HEK293 (cell line): ENCODE data around the gene SH3GL1.

Experiments used
- ZBTB21 ChIP-seq: fragments of 450-650 bp; formaldehyde crosslinking; IDR thresholded peaks from 2 replicates; pipeline ENCODE4 v1.5.1; 2017; ENCODE audit warnings: missing biosample characterization, missing genetic modification characterization
- TF ChIP-seq, protein P1 (sequence below): fragments of 450-650 bp; formaldehyde crosslinking; IDR thresholded peaks from 2 replicates; pipeline ENCODE4 v1.5.1; 2016; ENCODE audit warnings: missing biosample characterization, missing genetic modification characterization

DNA sequence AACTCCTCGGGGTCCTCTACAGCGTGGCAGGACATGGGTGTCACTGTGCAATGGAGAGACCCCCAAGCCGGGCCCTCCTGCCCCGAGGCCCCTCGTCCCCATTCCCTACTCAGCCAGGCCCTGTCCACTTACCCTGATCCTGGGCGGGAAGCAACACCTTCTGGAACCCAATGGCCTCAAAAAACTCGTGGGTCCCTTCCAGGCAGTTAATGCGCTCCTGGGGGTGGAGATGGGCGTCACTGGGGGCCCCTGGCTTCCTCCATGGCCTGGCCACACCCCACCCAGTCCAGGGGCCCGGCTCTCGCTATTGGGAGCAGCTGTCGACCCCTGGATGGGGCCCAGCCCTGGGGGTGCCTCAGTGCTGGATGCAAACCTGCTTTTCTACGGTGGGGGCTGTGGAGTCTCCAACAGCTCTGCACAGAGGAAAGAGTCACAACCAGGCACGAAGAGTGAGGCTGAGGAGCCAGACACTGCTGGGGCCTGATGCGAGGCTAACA is 46.4 kb upstream of the SH3GL1 start:
- TF ChIP-seq ZBTB21 (tag by site-specific recombination): no peak
- TF ChIP-seq, protein P1, sequence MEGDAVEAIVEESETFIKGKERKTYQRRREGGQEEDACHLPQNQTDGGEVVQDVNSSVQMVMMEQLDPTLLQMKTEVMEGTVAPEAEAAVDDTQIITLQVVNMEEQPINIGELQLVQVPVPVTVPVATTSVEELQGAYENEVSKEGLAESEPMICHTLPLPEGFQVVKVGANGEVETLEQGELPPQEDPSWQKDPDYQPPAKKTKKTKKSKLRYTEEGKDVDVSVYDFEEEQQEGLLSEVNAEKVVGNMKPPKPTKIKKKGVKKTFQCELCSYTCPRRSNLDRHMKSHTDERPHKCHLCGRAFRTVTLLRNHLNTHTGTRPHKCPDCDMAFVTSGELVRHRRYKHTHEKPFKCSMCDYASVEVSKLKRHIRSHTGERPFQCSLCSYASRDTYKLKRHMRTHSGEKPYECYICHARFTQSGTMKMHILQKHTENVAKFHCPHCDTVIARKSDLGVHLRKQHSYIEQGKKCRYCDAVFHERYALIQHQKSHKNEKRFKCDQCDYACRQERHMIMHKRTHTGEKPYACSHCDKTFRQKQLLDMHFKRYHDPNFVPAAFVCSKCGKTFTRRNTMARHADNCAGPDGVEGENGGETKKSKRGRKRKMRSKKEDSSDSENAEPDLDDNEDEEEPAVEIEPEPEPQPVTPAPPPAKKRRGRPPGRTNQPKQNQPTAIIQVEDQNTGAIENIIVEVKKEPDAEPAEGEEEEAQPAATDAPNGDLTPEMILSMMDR (tag by site-specific recombination): no peak
